MCF 10A (cell line): ENCODE data around the gene RABGAP1L. TPM values are rescaled to one million over a fixed set of nuclear protein-coding genes. Genes with fewer than 3 reads are reported as not detected.

Source experiments
- BruUV-seq: library from RNA; stranded (reverse); fragments of 400-500 nt; replicated peaks from 2 replicates; lab custom pipeline; 2021; lab: Mats Ljungman, UMichigan
- CTCF ChIA-PET: fragments of 300-600 bp; sonication (Branson Sonifier 250); formaldehyde crosslinking; extraction: SDS; loops from one replicate; lab custom pipeline; 2021; ENCODE audit warnings: antibody characterized with exemption, inconsistent platforms; lab: Yijun Ruan, JAX
- POLR2A ChIA-PET: fragments of 300-600, 350-650 bp; sonication (Branson Sonifier 250); formaldehyde crosslinking; extraction: SDS; loops from one replicate; lab custom pipeline; 2020; ENCODE audit warnings: antibody characterized with exemption, inconsistent platforms; lab: Yijun Ruan, JAX
- DNase-seq: peaks from one replicate; pipeline ENCODE4 v3.0.0-alpha.2; 2018; ENCODE audit not compliant: unreplicated experiment
- H3K27ac Mint-ChIP-seq: one replicate; pipeline ENCODE4 v1.8.0; 2022; ENCODE audit warnings: mild to moderate bottlenecking, low read depth, mixed read lengths; ENCODE audit not compliant: unreplicated experiment
- H3K27me3 Mint-ChIP-seq: one replicate; pipeline ENCODE4 v1.8.0; 2022; ENCODE audit warnings: mixed read lengths; ENCODE audit not compliant: insufficient read depth, unreplicated experiment
- H3K36me3 Mint-ChIP-seq: one replicate; pipeline ENCODE4 v1.8.0; 2022; ENCODE audit warnings: mild to moderate bottlenecking, moderate library complexity, mixed read lengths; ENCODE audit not compliant: insufficient read depth, unreplicated experiment
- H3K4me1 Mint-ChIP-seq: one replicate; pipeline ENCODE4 v1.8.0; 2022; ENCODE audit warnings: mixed read lengths; ENCODE audit not compliant: insufficient read depth, unreplicated experiment
- H3K4me3 Mint-ChIP-seq: one replicate; pipeline ENCODE4 v1.8.0; 2022; ENCODE audit warnings: mild to moderate bottlenecking, moderate library complexity, mixed read lengths; ENCODE audit not compliant: unreplicated experiment
- H3K9me3 Mint-ChIP-seq: one replicate; pipeline ENCODE4 v1.8.0; 2022; ENCODE audit warnings: mixed read lengths; ENCODE audit not compliant: unreplicated experiment
- intact Hi-C: fragments of 100-400 bp; cut with micrococcal nuclease; formaldehyde crosslinking; loops from 2 replicates; pipeline ENCODE4 v1.14.1; 2022
- total RNA-seq: library from RNA; stranded (reverse); gene quantifications from 2 replicates; pipeline ENCODE4 v1.2.3, GENCODE V29; 2022
- TF ChIP-seq, protein P1 (sequence below): fragments of 200-600 bp; IDR thresholded peaks from one replicate; pipeline ENCODE4 v1.8.0; 2022; ENCODE audit warnings: antibody characterized with exemption, mild to moderate bottlenecking; ENCODE audit not compliant: unreplicated experiment

Gene RABGAP1L
- total RNA-seq, 1 experiment from 2014 or later, result 18.2 TPM

DNA sequence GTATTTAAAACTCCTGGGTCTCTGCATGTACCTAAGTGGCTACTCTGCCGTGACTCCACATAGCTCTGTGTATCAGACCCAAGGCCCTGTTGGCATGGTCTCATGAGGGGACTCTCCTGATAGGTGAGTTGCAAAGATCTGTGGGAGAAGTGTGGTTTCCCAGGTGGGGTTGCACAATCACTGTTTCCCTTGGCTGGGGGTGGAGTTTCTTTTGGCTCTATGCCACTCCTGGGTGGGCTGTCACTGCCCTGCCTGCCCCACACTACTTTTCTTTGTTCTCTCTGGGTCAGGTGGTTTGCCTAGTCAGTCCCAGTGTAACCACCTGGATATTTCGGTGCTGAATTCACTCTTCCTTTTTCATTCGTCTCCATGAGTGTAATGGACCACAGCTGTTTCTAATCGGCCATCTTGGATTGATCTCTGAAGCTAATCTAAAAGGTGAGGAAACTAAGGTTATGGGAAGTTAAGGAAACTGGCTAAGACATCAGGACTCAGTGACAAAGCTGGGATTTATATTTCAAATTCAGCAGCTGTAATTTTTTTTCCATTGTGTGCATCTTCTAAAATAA lies 743.3 kb downstream of the RABGAP1L start:
- H3K27me3 Mint-ChIP-seq, result no peaks in the 10 kb centered on the region
- no peaks in the 10 kb centered on the region for H3K9me3 Mint-ChIP-seq
- no peaks in the 10 kb centered on the region for H3K36me3 Mint-ChIP-seq
- H3K27ac Mint-ChIP-seq, result no peak overlapping the region
- BruUV-seq, result no TSS peak
- no peak overlapping the region for H3K4me3 Mint-ChIP-seq
- no peaks in the 10 kb centered on the region for H3K4me1 Mint-ChIP-seq
- ChIA-PET POLR2A (interaction anchor here (0.9 to 1.1 kb wide), 2 partner anchors 32 to 104 kb away, joined by 3 to 5 read pairs; no protein-coding TSS in a partner anchor), CTCF (interaction anchor here (0.7 to 3.4 kb wide), 3 partner anchors 9 to 17 kb away, joined by 3 to 9 read pairs (median 3); no protein-coding TSS in a partner anchor)
- TF ChIP-seq, protein P1, sequence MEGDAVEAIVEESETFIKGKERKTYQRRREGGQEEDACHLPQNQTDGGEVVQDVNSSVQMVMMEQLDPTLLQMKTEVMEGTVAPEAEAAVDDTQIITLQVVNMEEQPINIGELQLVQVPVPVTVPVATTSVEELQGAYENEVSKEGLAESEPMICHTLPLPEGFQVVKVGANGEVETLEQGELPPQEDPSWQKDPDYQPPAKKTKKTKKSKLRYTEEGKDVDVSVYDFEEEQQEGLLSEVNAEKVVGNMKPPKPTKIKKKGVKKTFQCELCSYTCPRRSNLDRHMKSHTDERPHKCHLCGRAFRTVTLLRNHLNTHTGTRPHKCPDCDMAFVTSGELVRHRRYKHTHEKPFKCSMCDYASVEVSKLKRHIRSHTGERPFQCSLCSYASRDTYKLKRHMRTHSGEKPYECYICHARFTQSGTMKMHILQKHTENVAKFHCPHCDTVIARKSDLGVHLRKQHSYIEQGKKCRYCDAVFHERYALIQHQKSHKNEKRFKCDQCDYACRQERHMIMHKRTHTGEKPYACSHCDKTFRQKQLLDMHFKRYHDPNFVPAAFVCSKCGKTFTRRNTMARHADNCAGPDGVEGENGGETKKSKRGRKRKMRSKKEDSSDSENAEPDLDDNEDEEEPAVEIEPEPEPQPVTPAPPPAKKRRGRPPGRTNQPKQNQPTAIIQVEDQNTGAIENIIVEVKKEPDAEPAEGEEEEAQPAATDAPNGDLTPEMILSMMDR, result no peak
- peak; percentile 69 for DNase-seq
- intact Hi-C loops, result no loop called here

DNA sequence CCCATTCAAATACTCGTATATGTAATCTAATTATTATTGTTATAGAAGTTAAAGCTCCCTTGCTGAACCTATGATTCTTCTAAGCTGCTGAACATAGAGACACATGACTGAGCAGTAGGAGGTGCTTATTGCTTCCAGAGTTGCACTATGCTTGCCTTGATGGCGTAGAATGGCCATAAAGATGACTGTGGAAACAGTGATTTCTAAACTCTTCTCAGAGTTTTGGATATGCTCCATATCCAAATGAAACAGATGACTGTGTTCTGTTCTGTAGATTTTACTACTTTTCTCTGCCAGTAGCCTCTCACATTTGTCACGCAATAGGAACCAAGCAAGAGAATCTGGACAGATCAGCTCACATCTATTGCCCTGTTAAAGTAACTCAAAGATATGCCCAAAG lies 752.3 kb downstream of the RABGAP1L start:
- ChIA-PET POLR2A (no interaction called here), CTCF (interaction anchor here (2.0 kb wide), 1 partner anchor 9 kb away, joined by 9 read pairs; no protein-coding TSS in a partner anchor)
- H3K27me3 Mint-ChIP-seq, result no peaks in the 10 kb centered on the region
- H3K4me1 Mint-ChIP-seq, result no peaks in the 10 kb centered on the region
- no TSS peak for BruUV-seq
- TF ChIP-seq, protein P1, result no peak
- H3K36me3 Mint-ChIP-seq, result no peaks in the 10 kb centered on the region
- H3K4me3 Mint-ChIP-seq, result no peak overlapping the region
- no peak for DNase-seq
- no peak overlapping the region for H3K27ac Mint-ChIP-seq
- intact Hi-C loops, result no loop called here
- no peaks in the 10 kb centered on the region for H3K9me3 Mint-ChIP-seq

DNA sequence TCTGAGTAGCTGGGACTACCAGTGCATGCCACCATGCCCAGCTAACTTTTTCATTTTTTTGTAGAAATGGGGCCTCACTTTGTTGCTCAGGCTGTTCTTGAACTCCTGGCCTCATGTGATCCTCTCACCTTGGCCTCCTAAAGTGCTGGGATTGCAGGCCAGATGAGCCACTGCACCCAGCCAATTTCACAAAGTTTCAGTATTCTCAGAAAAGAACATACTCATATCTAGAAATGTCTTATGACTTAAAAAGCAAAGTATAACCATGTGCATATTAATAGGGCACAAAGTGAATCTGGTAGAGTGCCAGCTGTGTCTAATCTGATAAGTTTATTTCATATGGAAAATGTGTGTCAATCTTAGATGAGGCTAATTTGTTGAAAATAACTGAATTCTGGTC lies 752.9 kb downstream of the RABGAP1L start:
- no peak for DNase-seq
- no peaks in the 10 kb centered on the region for H3K9me3 Mint-ChIP-seq
- no peak overlapping the region for H3K4me3 Mint-ChIP-seq
- H3K36me3 Mint-ChIP-seq, result no peaks in the 10 kb centered on the region
- ChIA-PET CTCF (interaction anchor here (0.6 to 2.0 kb wide), 3 partner anchors 9 to 1194 kb away, joined by 3 to 9 read pairs (median 5); no protein-coding TSS in a partner anchor), POLR2A (no interaction called here)
- BruUV-seq, result no TSS peak
- no peak overlapping the region for H3K27ac Mint-ChIP-seq
- intact Hi-C loops, result no loop called here
- no peaks in the 10 kb centered on the region for H3K4me1 Mint-ChIP-seq
- no peaks in the 10 kb centered on the region for H3K27me3 Mint-ChIP-seq
- TF ChIP-seq, protein P1, result no peak

DNA sequence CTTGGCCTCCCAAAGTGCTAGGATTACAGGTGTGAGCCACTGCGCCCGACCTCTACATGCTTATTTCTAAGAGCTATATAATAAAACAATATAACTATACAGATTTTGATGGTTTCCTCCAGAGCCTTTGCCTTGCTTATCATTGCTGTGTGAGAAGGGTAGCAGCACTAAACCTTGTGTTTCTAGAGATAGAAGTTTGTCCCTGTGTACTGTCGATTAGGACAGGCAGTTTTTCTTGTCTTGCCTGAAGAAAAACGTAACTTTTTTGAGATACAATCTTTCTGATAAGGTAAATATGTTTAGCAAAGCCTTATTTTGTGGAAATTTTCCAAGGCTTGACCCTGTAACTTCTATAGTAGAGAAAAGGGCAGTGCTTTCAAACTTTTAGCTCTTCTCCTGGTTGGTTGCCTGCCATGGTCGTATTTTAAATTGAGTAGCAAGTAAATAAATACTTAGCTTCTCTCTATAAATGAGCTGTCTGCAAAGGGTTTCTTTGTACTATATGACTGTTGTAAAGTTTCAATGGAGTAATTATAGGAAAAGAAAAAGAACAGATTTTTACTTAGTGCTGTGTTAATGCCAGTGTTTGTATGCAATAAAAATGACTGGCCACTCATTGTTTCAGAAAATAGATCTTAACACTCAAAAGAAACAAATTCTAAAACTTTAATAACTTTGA lies 754.0 kb downstream of the RABGAP1L start:
- TF ChIP-seq, protein P1, result no peak
- DNase-seq, result no peak
- ChIA-PET POLR2A (no interaction called here), CTCF (interaction anchor here (2.0 kb wide), 1 partner anchor 10 kb away, joined by 9 read pairs; no protein-coding TSS in a partner anchor)
- no peaks in the 10 kb centered on the region for H3K4me1 Mint-ChIP-seq
- no peaks in the 10 kb centered on the region for H3K36me3 Mint-ChIP-seq
- no peaks in the 10 kb centered on the region for H3K27me3 Mint-ChIP-seq
- H3K9me3 Mint-ChIP-seq, result no peaks in the 10 kb centered on the region
- H3K27ac Mint-ChIP-seq, result no peak overlapping the region
- no TSS peak for BruUV-seq
- intact Hi-C loops, result no loop called here
- no peak overlapping the region for H3K4me3 Mint-ChIP-seq
